Subcutaneous abdominal adipose tissue (tissue), 5 donors: ENCODE results near the gene MRPS15.
A peak's percentile ranks its signal among the peaks of the same experiment; 100 is the strongest.

Source experiments
- H3K27ac ChIP-seq: one replicate; pipeline ENCODE4 v1.7.0; 2013; ENCODE audit warnings: low read depth, mild to moderate bottlenecking, inconsistent platforms, low read length, moderate library complexity
- H3K27me3 ChIP-seq, 5 donors: one replicate each; pipeline ENCODE4 v1.7.0; 2013; ENCODE audit warnings: low read length in 5 of 5, inconsistent platforms in 1 of 5; ENCODE audit not compliant: control insufficient read depth in 5 of 5, insufficient read depth in 4 of 5
- H3K36me3 ChIP-seq, 5 donors: one replicate each; pipeline ENCODE4 v1.7.0; 2013; ENCODE audit warnings: low read length in 5 of 5; ENCODE audit not compliant: control insufficient read depth in 5 of 5, insufficient read depth in 5 of 5
- H3K4me1 ChIP-seq, 5 donors: one replicate each; pipeline ENCODE4 v1.7.0; 2013; ENCODE audit warnings: low read length in 5 of 5, mild to moderate bottlenecking in 3 of 5, moderate library complexity in 1 of 5; ENCODE audit not compliant: control insufficient read depth in 5 of 5, insufficient read depth in 5 of 5
- H3K4me3 ChIP-seq, 5 donors: one replicate each; pipeline ENCODE4 v1.7.0; 2013; ENCODE audit warnings: low read length in 5 of 5, low read depth in 1 of 5
- H3K9ac ChIP-seq, 5 donors: one replicate each; pipeline ENCODE4 v1.7.0; 2013; ENCODE audit warnings: low read length in 5 of 5, mild to moderate bottlenecking in 4 of 5, moderate library complexity in 3 of 5
- H3K9me3 ChIP-seq, 5 donors: one replicate each; pipeline ENCODE4 v1.7.0; 2013; ENCODE audit warnings: low read length in 5 of 5; ENCODE audit not compliant: control insufficient read depth in 5 of 5
- donor health status: healthy.
- donor health status: healthy.
- donor health status: healthy.
- donor health status: healthy.
- donor health status: healthy.

The MRPS15 gene

GRCh38 chr1:36436821-36437220 is 27.4 kb downstream of the MRPS15 start:
- H3K9ac ChIP-seq = peak overlapping the region in 1 of 5 donors; percentile 23
- no peak overlapping the region for H3K27ac ChIP-seq
- no peaks in the 10 kb centered on the region for H3K9me3 ChIP-seq
- peaks cover 5 to 23% (median 17%) of the 10 kb centered on the region in 5 donors for H3K36me3 ChIP-seq
- peaks cover 2 to 19% (median 9%) of the 10 kb centered on the region in 5 donors for H3K4me1 ChIP-seq
- H3K27me3 ChIP-seq = no peaks in the 10 kb centered on the region
- no peak overlapping the region for H3K4me3 ChIP-seq

GRCh38 chr1:36433102-36433501 is 31.1 kb downstream of the MRPS15 start:
- H3K9me3 ChIP-seq = no peaks in the 10 kb centered on the region
- no peak overlapping the region for H3K9ac ChIP-seq
- H3K27ac ChIP-seq = no peak overlapping the region
- peaks cover 3 to 30% (median 22%) of the 10 kb centered on the region in 5 donors for H3K36me3 ChIP-seq
- H3K27me3 ChIP-seq = no peaks in the 10 kb centered on the region
- H3K4me3 ChIP-seq = no peak overlapping the region
- peaks cover 2 to 9% (median 8%) of the 10 kb centered on the region in 5 donors for H3K4me1 ChIP-seq

GRCh38 chr1:36432616-36433015 is 31.6 kb downstream of the MRPS15 start:
- H3K4me3 ChIP-seq = no peak overlapping the region
- H3K36me3 ChIP-seq = peaks cover 3 to 28% (median 22%) of the 10 kb centered on the region in 5 donors

GRCh38 chr1:36425791-36426190 is 38.4 kb downstream of the MRPS15 start:
- Histone ChIP-seq H3K4me1 (peaks cover 0 to 3% (median 0%) of the 10 kb centered on the region in 5 donors), H3K4me3 (no peak overlapping the region), H3K27me3 (no peaks in the 10 kb centered on the region), H3K36me3 (peaks cover 10 to 32% (median 17%) of the 10 kb centered on the region in 5 donors), H3K27ac (no peak overlapping the region), H3K9ac (no peak overlapping the region), H3K9me3 (no peaks in the 10 kb centered on the region)

More at GRCh38 chr1:36432616-36433015, 31.6 kb downstream of the MRPS15 start:
- Histone ChIP-seq H3K27ac (no peak overlapping the region), H3K4me1 (peaks cover 2 to 9% (median 8%) of the 10 kb centered on the region in 5 donors), H3K27me3 (no peaks in the 10 kb centered on the region), H3K9ac (no peak overlapping the region), H3K9me3 (no peaks in the 10 kb centered on the region)

- H3K9me3 ChIP-seq = no peaks in the 10 kb centered on the region
- H3K27ac ChIP-seq = no peak overlapping the region
- H3K27me3 ChIP-seq = no peaks in the 10 kb centered on the region
- no peak overlapping the region for H3K9ac ChIP-seq
- H3K4me1 ChIP-seq = peaks cover 7 to 36% (median 27%) of the 10 kb centered on the region in 5 donors
- H3K36me3 ChIP-seq = peaks cover 10 to 28% (median 20%) of the 10 kb centered on the region in 5 donors
- no peak overlapping the region for H3K4me3 ChIP-seq
Observed at GRCh38 chr1:36421649-36422048, 42.5 kb downstream of the MRPS15 start.

- Histone ChIP-seq H3K27ac (peak overlapping the region; percentile 89), H3K36me3 (peaks cover 10 to 28% (median 21%) of the 10 kb centered on the region in 5 donors), H3K9me3 (no peaks in the 10 kb centered on the region), H3K4me1 (peaks cover 7 to 36% (median 27%) of the 10 kb centered on the region in 5 donors), H3K27me3 (no peaks in the 10 kb centered on the region), H3K9ac (peak overlapping the region in 1 of 5 donors; percentile 5), H3K4me3 (peak overlapping the region in 3 of 5 donors; percentile 10 to 53 (median 20))
Observed at GRCh38 chr1:36420836-36421317, 43.3 kb downstream of the MRPS15 start.

- Histone ChIP-seq H3K4me1 (peaks cover 7 to 36% (median 27%) of the 10 kb centered on the region in 5 donors), H3K27ac (peak overlapping the region; percentile 89), H3K4me3 (peak overlapping the region in 3 of 5 donors; percentile 10 to 53 (median 20)), H3K36me3 (peaks cover 10 to 28% (median 21%) of the 10 kb centered on the region in 5 donors), H3K9me3 (no peaks in the 10 kb centered on the region), H3K27me3 (no peaks in the 10 kb centered on the region), H3K9ac (peak overlapping the region in 1 of 5 donors; percentile 5)
Observed at GRCh38 chr1:36420409-36420808, 43.8 kb downstream of the MRPS15 start.

GRCh38 chr1:36419569-36419968 is 44.6 kb downstream of the MRPS15 start:
- no peak overlapping the region for H3K4me3 ChIP-seq
- peak overlapping the region; percentile 89 for H3K27ac ChIP-seq
- no peak overlapping the region for H3K9ac ChIP-seq
- peaks cover 7 to 36% (median 27%) of the 10 kb centered on the region in 5 donors for H3K4me1 ChIP-seq
- H3K27me3 ChIP-seq = no peaks in the 10 kb centered on the region
- H3K36me3 ChIP-seq = peaks cover 10 to 28% (median 21%) of the 10 kb centered on the region in 5 donors
- no peaks in the 10 kb centered on the region for H3K9me3 ChIP-seq

GRCh38 chr1:36419140-36419539 is 45.0 kb downstream of the MRPS15 start:
- H3K4me3 ChIP-seq = no peak overlapping the region
- H3K27me3 ChIP-seq = no peaks in the 10 kb centered on the region
- no peaks in the 10 kb centered on the region for H3K9me3 ChIP-seq
- peak overlapping the region; percentile 89 for H3K27ac ChIP-seq
- peaks cover 7 to 36% (median 27%) of the 10 kb centered on the region in 5 donors for H3K4me1 ChIP-seq
- H3K9ac ChIP-seq = no peak overlapping the region
- H3K36me3 ChIP-seq = peaks cover 10 to 24% (median 21%) of the 10 kb centered on the region in 5 donors

- H3K9me3 ChIP-seq = no peaks in the 10 kb centered on the region
- H3K36me3 ChIP-seq = peaks cover 9 to 18% (median 16%) of the 10 kb centered on the region in 5 donors
- H3K27ac ChIP-seq = peak overlapping the region; percentile 89
- no peaks in the 10 kb centered on the region for H3K27me3 ChIP-seq
- no peak overlapping the region for H3K4me3 ChIP-seq
- H3K9ac ChIP-seq = no peak overlapping the region
- peaks cover 7 to 36% (median 27%) of the 10 kb centered on the region in 5 donors for H3K4me1 ChIP-seq
Observed at GRCh38 chr1:36417931-36418330, 46.3 kb downstream of the MRPS15 start.
